GM12873 (cell line): ENCODE data around the gene TBC1D17.

Experiments
- CTCF ChIP-seq: IDR thresholded peaks from 2 replicates; pipeline ENCODE4 v1.5.1; 2012; ENCODE audit warnings: low read depth, mild to moderate bottlenecking, moderate library complexity, low read length, control low read depth; ENCODE audit not compliant: insufficient read depth; ENCODE audit errors: missing control alignments

Gene TBC1D17

GRCh38 chr19:49929121-49929610, 51.7 kb downstream of the TBC1D17 start, which contains the start of the genes ATF5 and NUP62:
TSS of gene ATF5 (plus strand) at chr19:49929205. CDS start at chr19:49930851, 1,646 bp downstream.
TSS of gene NUP62 (minus strand) at chr19:49929504. CDS start at chr19:49909807, 19,697 bp downstream.
- no peak for TF ChIP-seq CTCF

- TF ChIP-seq CTCF, result no peak
These were observed 52.3 kb downstream of the TBC1D17 start for GRCh38 chr19:49929611-49930482.

- TF ChIP-seq CTCF, result no peak
These were observed 53.0 kb downstream of the TBC1D17 start for GRCh38 chr19:49930483-49931011.

GRCh38 chr19:49931293-49932040, 54.0 kb downstream of the TBC1D17 start:
- TF ChIP-seq CTCF, result no peak

GRCh38 chr19:49932041-49932451, 54.5 kb downstream of the TBC1D17 start:
- no peak for TF ChIP-seq CTCF

GRCh38 chr19:49932731-49933131, 55.2 kb downstream of the TBC1D17 start:
- TF ChIP-seq CTCF, result no peak

- TF ChIP-seq CTCF, result no peak
These were observed 56.1 kb downstream of the TBC1D17 start for GRCh38 chr19:49933643-49934042.
